HCT116 (cell line): ENCODE data around the gene ADAM10. TPM values are rescaled to one million over a fixed set of nuclear protein-coding genes. Genes with fewer than 3 reads are reported as not detected.

Source experiments
- ATAC-seq: fragments of 200-7000 bp; cut with Tn5 transposase; 2 replicates; pipeline ENCODE4 v1.9.1; 2020; ENCODE audit warnings: mild to moderate bottlenecking, moderate library complexity
- BruUV-seq: library from RNA; stranded (reverse); fragments of 400-500 nt; replicated peaks from 2 replicates; lab custom pipeline; 2021; lab: Mats Ljungman, UMichigan
- CTCF ChIA-PET: fragments of 300-600 bp; sonication (Branson Sonifier 250); formaldehyde crosslinking; loops from one replicate; lab custom pipeline; 2021; ENCODE audit warnings: antibody characterized with exemption; lab: Charles Lee
- POLR2A ChIA-PET: fragments of 300-600, 350-600 bp; sonication (Branson Sonifier 250); formaldehyde crosslinking; loops from one replicate; lab custom pipeline; 2021; ENCODE audit warnings: antibody characterized with exemption; lab: Charles Lee
- RAD21 ChIA-PET, 2 experiments: fragments of 300-600 bp; sonication (Branson Sonifier 250); formaldehyde crosslinking; loops; one replicate each; lab custom pipeline; 2023; ENCODE audit warnings: low total read pairs in 2 of 2; ENCODE audit not compliant: uncharacterized antibody in 2 of 2, unreplicated experiment in 2 of 2, low non-redundant PET in 1 of 2; lab: Charles Lee
- DNase-seq: peaks from one replicate; pipeline ENCODE4 v3.0.0-alpha.2; 2010; ENCODE audit warnings: low read depth, low spot score
- H2AFZ ChIP-seq: fragments of 200-600 bp; shearing (Covaris generic), sonication (generic); 2 replicates; pipeline ENCODE4 v1.6.1; 2017; ENCODE audit warnings: low read depth, mixed run types, mixed read lengths, antibody characterized with exemption, low read length; ENCODE audit not compliant: poor library complexity, severe bottlenecking
- H3K27ac ChIP-seq: 2 replicates; pipeline ENCODE4 v1.5.1; 2012; ENCODE audit warnings: low read depth, low read length
- H3K27me3 ChIP-seq: fragments of 200-600 bp; sonication (generic); 2 replicates; pipeline ENCODE4 v1.6.1; 2016; ENCODE audit warnings: mixed run types, low read length, mixed read lengths; ENCODE audit not compliant: insufficient read depth
- H3K36me3 ChIP-seq, 2 experiments: fragments of 200-500 bp in 1 of 2; fragments of 200-600 bp in 1 of 2; sonication (Bioruptor generic) in 1 of 2; sonication (generic) in 1 of 2; 2 replicates each; pipeline versions ENCODE4 v1.5.1 to v1.6.1; 2014 to 2016; ENCODE audit warnings: low read length in 2 of 2, inconsistent platforms in 1 of 2, mixed read lengths in 1 of 2, mixed run types in 1 of 2; ENCODE audit not compliant: insufficient read depth in 2 of 2, control insufficient read depth in 1 of 2
- H3K4me1 ChIP-seq, 2 experiments: fragments of 200-600 bp in 1 of 2; sonication (generic) in 1 of 2; 2 replicates each; pipeline versions ENCODE4 v1.5.1 to v1.6.1; 2012 to 2017; ENCODE audit warnings: low read length in 2 of 2, inconsistent platforms in 1 of 2, mild to moderate bottlenecking in 1 of 2, mixed read lengths in 1 of 2, mixed run types in 1 of 2, moderate library complexity in 1 of 2; ENCODE audit not compliant: insufficient read depth in 2 of 2, control insufficient read depth in 1 of 2
- H3K4me2 ChIP-seq: fragments of 200-600 bp; sonication (generic); 2 replicates; pipeline ENCODE4 v1.6.1; 2017; ENCODE audit warnings: mixed run types, low read length, mixed read lengths
- H3K4me3 ChIP-seq, 2 experiments: fragments of 200-600 bp in 1 of 2; sonication (generic) in 1 of 2; replicated peaks in 1 of 2; 2 replicates each; pipeline ENCODE4 v1.5.1; 2011 to 2016; ENCODE audit warnings: low read length in 2 of 2, control low read depth in 1 of 2, low read depth in 1 of 2, mild to moderate bottlenecking in 1 of 2, mixed read lengths in 1 of 2, mixed run types in 1 of 2
- H3K79me2 ChIP-seq: fragments of 200-600 bp; sonication (generic); 2 replicates; pipeline ENCODE4 v1.6.1; 2017; ENCODE audit warnings: mild to moderate bottlenecking, mixed run types, low read length, moderate library complexity, mixed read lengths; ENCODE audit not compliant: insufficient read depth
- H3K9ac ChIP-seq: fragments of 200-600 bp; sonication (generic); 2 replicates; pipeline ENCODE4 v1.6.1; 2016; ENCODE audit warnings: low read length, mixed read lengths
- H3K9me2 ChIP-seq: fragments of 200-600 bp; sonication (generic), shearing (Covaris generic); 2 replicates; pipeline ENCODE4 v1.6.1; 2017; ENCODE audit warnings: mixed run types, mild to moderate bottlenecking, moderate library complexity; ENCODE audit not compliant: insufficient read depth
- H3K9me3 ChIP-seq, 2 experiments: fragments of 200-500 bp in 1 of 2; fragments of 200-600 bp in 1 of 2; sonication (Bioruptor generic) in 1 of 2; sonication (generic) in 1 of 2; 2 replicates each; pipeline ENCODE4 v1.6.1; 2014 to 2017; ENCODE audit warnings: low read length in 2 of 2, mixed read lengths in 2 of 2, inconsistent platforms in 1 of 2, low read depth in 1 of 2, mild to moderate bottlenecking in 1 of 2, mixed run types in 1 of 2, moderate library complexity in 1 of 2; ENCODE audit not compliant: control insufficient read depth in 1 of 2, insufficient read depth in 1 of 2
- H4K20me1 ChIP-seq: fragments of 200-600 bp; sonication (generic), shearing (Covaris generic); 2 replicates; pipeline ENCODE4 v1.6.1; 2017; ENCODE audit warnings: mixed run types, mild to moderate bottlenecking, moderate library complexity; ENCODE audit not compliant: insufficient read depth
- CBX3 ChIP-seq: IDR thresholded peaks from 2 replicates; pipeline ENCODE4 v1.6.1; 2012; ENCODE audit warnings: low read depth
- CEBPB ChIP-seq: IDR thresholded peaks from 2 replicates; pipeline ENCODE4 v1.6.1; 2012; ENCODE audit warnings: low read depth
- EGR1 ChIP-seq: IDR thresholded peaks from 2 replicates; pipeline ENCODE4 v1.6.1; 2012; ENCODE audit warnings: low read depth
- ELF1 ChIP-seq: IDR thresholded peaks from 2 replicates; pipeline ENCODE4 v1.6.1; 2012; ENCODE audit warnings: low read depth, borderline replicate concordance
- EZH2phosphoT487 ChIP-seq: fragments of 200-600 bp; IDR thresholded peaks from 2 replicates; pipeline ENCODE4 v1.6.1; 2018; ENCODE audit warnings: antibody characterized with exemption, borderline replicate concordance
- FOSL1 ChIP-seq: IDR thresholded peaks from 2 replicates; pipeline ENCODE4 v1.6.1; 2012; ENCODE audit warnings: low read depth
- JUND ChIP-seq: IDR thresholded peaks from 2 replicates; pipeline ENCODE4 v1.6.1; 2012
- POLR2A ChIP-seq: IDR thresholded peaks from 2 replicates; pipeline ENCODE4 v1.7.0; 2011; ENCODE audit warnings: borderline replicate concordance; ENCODE audit not compliant: insufficient read depth, insufficient read length; ENCODE audit errors: extremely low read depth
- RAD21 ChIP-seq: IDR thresholded peaks from 2 replicates; pipeline ENCODE4 v1.6.1; 2012; ENCODE audit warnings: low read depth, mild to moderate bottlenecking
- SIN3A ChIP-seq: IDR thresholded peaks from 2 replicates; pipeline ENCODE4 v1.6.1; 2012; ENCODE audit warnings: low read depth
- SRF ChIP-seq: IDR thresholded peaks from 2 replicates; pipeline ENCODE4 v1.6.1; 2012; ENCODE audit warnings: low read depth
- TCF7L2 ChIP-seq: IDR thresholded peaks from 2 replicates; pipeline ENCODE4 v1.7.0; 2011; ENCODE audit warnings: borderline replicate concordance, inconsistent platforms; ENCODE audit not compliant: insufficient read depth, insufficient read length; ENCODE audit errors: extremely low read depth
- ZFX ChIP-seq: fragments of 450-650 bp; IDR thresholded peaks from 2 replicates; pipeline ENCODE4 v1.6.1; 2017
- intact Hi-C: fragments of 100-400 bp; cut with micrococcal nuclease; formaldehyde crosslinking; loops from 2 replicates; pipeline ENCODE4 v1.10.0; 2022
- total RNA-seq: library from RNA; stranded (reverse); gene quantifications from one replicate; pipeline ENCODE4 v1.2.1, GENCODE V29; 2021; ENCODE audit not compliant: unreplicated experiment
- TF ChIP-seq, protein P1 (sequence below): IDR thresholded peaks from 2 replicates; pipeline ENCODE4 v1.6.1; 2012
- TF ChIP-seq, protein P2 (sequence below): IDR thresholded peaks from 2 replicates; pipeline ENCODE4 v1.6.1; 2011; ENCODE audit warnings: mild to moderate bottlenecking, low read length, moderate library complexity; ENCODE audit not compliant: insufficient replicate concordance; ENCODE audit errors: extremely low read depth
- TF ChIP-seq, protein P3 (sequence below): IDR thresholded peaks from 2 replicates; pipeline ENCODE4 v1.6.1; 2012; ENCODE audit warnings: low read depth
- TF ChIP-seq, protein P4 (sequence below), 3 experiments: fragments of 200-600 bp in 1 of 3; sonication (generic) in 1 of 3; IDR thresholded peaks in 2 of 3; conservative IDR thresholded peaks in 1 of 3; 2 replicates each; pipeline ENCODE4 v1.5.1; 2012 to 2017; ENCODE audit warnings: low read depth in 2 of 3, low read length in 2 of 3, antibody characterized with exemption in 1 of 3, borderline replicate concordance in 1 of 3, control low read depth in 1 of 3, mild to moderate bottlenecking in 1 of 3, mixed read lengths in 1 of 3, mixed run types in 1 of 3, moderate library complexity in 1 of 3; ENCODE audit not compliant: insufficient read depth in 1 of 3
- TF ChIP-seq, protein P5 (sequence below): IDR thresholded peaks from 2 replicates; pipeline ENCODE4 v1.6.1; 2012

The ADAM10 gene
- total RNA-seq, 1 experiment from 2014 or later: 158 TPM

DNA sequence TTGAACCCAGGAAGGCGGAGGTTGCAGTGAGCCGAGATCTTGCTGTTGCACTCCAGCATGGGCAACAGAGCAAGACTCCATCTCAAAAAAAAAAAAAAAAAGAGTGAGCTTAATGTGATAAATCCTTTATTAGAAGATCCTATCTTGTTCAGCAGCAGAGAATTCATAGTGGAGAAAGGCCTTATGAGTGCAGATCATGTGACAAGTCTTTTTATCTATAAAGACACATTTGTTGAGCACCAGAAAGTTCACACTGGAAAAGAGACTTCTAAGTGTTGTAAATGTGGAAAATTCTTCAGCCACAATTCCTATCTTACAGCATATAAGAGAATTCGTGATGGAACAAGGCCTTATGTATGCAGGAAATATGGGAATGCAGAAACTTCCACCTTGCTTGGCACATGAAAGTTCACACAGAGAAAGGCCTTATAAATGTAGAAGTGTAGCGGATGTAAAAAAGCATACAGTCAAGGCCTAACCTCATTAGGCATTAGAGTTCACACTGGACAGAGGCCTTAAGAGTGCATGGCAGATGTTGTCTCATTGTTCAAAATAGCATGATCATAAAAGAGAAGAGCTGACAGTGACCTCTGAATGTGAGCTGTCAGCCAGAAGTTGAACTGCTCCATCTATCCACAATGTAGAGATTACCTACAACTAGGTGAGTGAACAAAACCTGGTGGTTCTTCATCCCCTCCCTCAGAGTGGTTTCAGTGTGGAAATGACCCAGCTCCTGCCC is 16.7 kb downstream of the ADAM10 start:
- peak overlapping the region; percentile 61 for H3K4me2 ChIP-seq
- TF ChIP-seq, protein P1, sequence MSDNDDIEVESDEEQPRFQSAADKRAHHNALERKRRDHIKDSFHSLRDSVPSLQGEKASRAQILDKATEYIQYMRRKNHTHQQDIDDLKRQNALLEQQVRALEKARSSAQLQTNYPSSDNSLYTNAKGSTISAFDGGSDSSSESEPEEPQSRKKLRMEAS: no peak
- TF ChIP-seq ZFX: no peak
- TF ChIP-seq, protein P2, sequence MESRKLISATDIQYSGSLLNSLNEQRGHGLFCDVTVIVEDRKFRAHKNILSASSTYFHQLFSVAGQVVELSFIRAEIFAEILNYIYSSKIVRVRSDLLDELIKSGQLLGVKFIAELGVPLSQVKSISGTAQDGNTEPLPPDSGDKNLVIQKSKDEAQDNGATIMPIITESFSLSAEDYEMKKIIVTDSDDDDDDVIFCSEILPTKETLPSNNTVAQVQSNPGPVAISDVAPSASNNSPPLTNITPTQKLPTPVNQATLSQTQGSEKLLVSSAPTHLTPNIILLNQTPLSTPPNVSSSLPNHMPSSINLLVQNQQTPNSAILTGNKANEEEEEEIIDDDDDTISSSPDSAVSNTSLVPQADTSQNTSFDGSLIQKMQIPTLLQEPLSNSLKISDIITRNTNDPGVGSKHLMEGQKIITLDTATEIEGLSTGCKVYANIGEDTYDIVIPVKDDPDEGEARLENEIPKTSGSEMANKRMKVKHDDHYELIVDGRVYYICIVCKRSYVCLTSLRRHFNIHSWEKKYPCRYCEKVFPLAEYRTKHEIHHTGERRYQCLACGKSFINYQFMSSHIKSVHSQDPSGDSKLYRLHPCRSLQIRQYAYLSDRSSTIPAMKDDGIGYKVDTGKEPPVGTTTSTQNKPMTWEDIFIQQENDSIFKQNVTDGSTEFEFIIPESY: no peak
- no peak for TF ChIP-seq POLR2A
- no peak for TF ChIP-seq FOSL1
- no peak for TF ChIP-seq EZH2phosphoT487
- TF ChIP-seq, protein P3, sequence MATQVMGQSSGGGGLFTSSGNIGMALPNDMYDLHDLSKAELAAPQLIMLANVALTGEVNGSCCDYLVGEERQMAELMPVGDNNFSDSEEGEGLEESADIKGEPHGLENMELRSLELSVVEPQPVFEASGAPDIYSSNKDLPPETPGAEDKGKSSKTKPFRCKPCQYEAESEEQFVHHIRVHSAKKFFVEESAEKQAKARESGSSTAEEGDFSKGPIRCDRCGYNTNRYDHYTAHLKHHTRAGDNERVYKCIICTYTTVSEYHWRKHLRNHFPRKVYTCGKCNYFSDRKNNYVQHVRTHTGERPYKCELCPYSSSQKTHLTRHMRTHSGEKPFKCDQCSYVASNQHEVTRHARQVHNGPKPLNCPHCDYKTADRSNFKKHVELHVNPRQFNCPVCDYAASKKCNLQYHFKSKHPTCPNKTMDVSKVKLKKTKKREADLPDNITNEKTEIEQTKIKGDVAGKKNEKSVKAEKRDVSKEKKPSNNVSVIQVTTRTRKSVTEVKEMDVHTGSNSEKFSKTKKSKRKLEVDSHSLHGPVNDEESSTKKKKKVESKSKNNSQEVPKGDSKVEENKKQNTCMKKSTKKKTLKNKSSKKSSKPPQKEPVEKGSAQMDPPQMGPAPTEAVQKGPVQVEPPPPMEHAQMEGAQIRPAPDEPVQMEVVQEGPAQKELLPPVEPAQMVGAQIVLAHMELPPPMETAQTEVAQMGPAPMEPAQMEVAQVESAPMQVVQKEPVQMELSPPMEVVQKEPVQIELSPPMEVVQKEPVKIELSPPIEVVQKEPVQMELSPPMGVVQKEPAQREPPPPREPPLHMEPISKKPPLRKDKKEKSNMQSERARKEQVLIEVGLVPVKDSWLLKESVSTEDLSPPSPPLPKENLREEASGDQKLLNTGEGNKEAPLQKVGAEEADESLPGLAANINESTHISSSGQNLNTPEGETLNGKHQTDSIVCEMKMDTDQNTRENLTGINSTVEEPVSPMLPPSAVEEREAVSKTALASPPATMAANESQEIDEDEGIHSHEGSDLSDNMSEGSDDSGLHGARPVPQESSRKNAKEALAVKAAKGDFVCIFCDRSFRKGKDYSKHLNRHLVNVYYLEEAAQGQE: no peak
- TF ChIP-seq, protein P4, sequence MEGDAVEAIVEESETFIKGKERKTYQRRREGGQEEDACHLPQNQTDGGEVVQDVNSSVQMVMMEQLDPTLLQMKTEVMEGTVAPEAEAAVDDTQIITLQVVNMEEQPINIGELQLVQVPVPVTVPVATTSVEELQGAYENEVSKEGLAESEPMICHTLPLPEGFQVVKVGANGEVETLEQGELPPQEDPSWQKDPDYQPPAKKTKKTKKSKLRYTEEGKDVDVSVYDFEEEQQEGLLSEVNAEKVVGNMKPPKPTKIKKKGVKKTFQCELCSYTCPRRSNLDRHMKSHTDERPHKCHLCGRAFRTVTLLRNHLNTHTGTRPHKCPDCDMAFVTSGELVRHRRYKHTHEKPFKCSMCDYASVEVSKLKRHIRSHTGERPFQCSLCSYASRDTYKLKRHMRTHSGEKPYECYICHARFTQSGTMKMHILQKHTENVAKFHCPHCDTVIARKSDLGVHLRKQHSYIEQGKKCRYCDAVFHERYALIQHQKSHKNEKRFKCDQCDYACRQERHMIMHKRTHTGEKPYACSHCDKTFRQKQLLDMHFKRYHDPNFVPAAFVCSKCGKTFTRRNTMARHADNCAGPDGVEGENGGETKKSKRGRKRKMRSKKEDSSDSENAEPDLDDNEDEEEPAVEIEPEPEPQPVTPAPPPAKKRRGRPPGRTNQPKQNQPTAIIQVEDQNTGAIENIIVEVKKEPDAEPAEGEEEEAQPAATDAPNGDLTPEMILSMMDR (IDR thresholded peaks at IDR 0.05 in 2 of 3, conservative IDR thresholded peaks at IDR 0.05 in 1 of 3; ENCODE audit: borderline replicate concordance in 1 of 3, insufficient read depth in 1 of 3, low read depth in 2 of 3, low read length in 2 of 3): no peak
- TF ChIP-seq SRF: no peak
- TF ChIP-seq CBX3: no peak
- TF ChIP-seq CEBPB: no peak
- no peak for TF ChIP-seq ELF1
- no peak for TF ChIP-seq SIN3A
- TF ChIP-seq RAD21: no peak
- TF ChIP-seq TCF7L2: no peak
- no peak for TF ChIP-seq EGR1
- no peak for TF ChIP-seq JUND
- TF ChIP-seq, protein P5, sequence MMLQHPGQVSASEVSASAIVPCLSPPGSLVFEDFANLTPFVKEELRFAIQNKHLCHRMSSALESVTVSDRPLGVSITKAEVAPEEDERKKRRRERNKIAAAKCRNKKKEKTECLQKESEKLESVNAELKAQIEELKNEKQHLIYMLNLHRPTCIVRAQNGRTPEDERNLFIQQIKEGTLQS: no peak
- no peak for ATAC-seq
- peaks cover 95% of the 10 kb centered on the region for H3K79me2 ChIP-seq
- CTCF ChIA-PET: interaction anchor here (0.7 kb wide), 1 partner anchor 56 kb away, joined by 4 read pairs; no protein-coding TSS in a partner anchor
- DNase-seq: no peak
- no peaks in the 10 kb centered on the region for H3K36me3 ChIP-seq
- no peaks in the 10 kb centered on the region for H3K27me3 ChIP-seq
- RAD21 ChIA-PET: no interaction called here
- H2AFZ ChIP-seq: no peak overlapping the region
- H3K9me2 ChIP-seq: no peaks in the 10 kb centered on the region
- H3K4me3 ChIP-seq: no peak overlapping the region
- no TSS peak for BruUV-seq
- H3K9me3 ChIP-seq: no peaks in the 10 kb centered on the region
- peak overlapping the region; percentile 36; the same call in 1 of the 2 replicates for H3K9ac ChIP-seq
- H4K20me1 ChIP-seq: no peaks in the 10 kb centered on the region
- H3K27ac ChIP-seq: peak overlapping the region; percentile 59; the same call in 1 of the 2 replicates
- POLR2A ChIA-PET: no interaction called here
- intact Hi-C loops: no loop called here
- peaks cover 20 to 45% of the 10 kb centered on the region in 2 experiments for H3K4me1 ChIP-seq
